HL-60/S4 treated with retinoic acid at 250 ng/mL for 4 days and 3 days (cell line): ENCODE results near the gene CD8A.

Source experiments
- in situ Hi-C: fragments of 300-500 bp; cut with MboI; formaldehyde crosslinking; loops from 2 replicates; pipeline ENCODE4 v1.7.0; 2022; ENCODE audit warnings: low sequenced_read_pairs

Gene CD8A

DNA sequence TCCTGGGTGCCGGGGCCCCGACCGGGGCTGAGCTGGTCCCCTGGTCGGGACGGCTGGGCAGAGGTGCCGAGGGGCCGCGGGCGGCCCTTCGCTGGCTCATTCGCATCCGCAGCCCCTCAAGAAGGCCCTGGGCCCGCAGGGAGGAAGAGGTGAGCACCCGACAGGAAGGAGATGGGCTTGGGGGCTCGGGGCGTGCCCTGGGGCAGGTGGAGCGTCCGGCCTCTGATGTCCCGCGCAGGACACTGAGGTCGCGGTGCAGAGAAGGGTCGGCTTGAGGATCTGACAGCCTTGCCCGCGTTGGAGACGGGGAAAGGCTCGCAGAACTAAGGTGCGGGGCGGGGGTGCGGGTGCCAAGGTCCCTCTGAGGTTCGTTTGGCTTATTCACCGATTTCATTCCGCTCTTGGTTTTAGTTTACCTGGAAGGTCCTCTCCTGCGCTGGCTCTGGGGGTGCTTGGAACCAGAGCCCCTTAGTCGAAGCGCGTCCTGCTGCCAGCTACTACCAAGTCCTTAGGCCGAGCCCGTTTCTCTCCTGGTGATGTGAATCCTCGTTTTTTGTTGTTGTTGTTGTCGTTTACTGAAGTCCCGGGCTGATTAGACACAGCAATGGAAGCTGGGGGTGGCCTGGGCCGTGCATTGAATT, 18.9 kb upstream of the CD8A start:
- in situ Hi-C loops, result no loop called here

- in situ Hi-C loops, result no loop called here
These were observed 17.8 kb upstream of the CD8A start for GRCh38 chr2:86808315-86809161.

GRCh38 chr2:86807468-86808275, 17.0 kb upstream of the CD8A start:
- in situ Hi-C loops, result no loop called here

GRCh38 chr2:86807133-86807467, 16.4 kb upstream of the CD8A start:
- in situ Hi-C loops, result no loop called here

GRCh38 chr2:86806059-86806857, 15.5 kb upstream of the CD8A start:
- in situ Hi-C loops, result no loop called here

DNA sequence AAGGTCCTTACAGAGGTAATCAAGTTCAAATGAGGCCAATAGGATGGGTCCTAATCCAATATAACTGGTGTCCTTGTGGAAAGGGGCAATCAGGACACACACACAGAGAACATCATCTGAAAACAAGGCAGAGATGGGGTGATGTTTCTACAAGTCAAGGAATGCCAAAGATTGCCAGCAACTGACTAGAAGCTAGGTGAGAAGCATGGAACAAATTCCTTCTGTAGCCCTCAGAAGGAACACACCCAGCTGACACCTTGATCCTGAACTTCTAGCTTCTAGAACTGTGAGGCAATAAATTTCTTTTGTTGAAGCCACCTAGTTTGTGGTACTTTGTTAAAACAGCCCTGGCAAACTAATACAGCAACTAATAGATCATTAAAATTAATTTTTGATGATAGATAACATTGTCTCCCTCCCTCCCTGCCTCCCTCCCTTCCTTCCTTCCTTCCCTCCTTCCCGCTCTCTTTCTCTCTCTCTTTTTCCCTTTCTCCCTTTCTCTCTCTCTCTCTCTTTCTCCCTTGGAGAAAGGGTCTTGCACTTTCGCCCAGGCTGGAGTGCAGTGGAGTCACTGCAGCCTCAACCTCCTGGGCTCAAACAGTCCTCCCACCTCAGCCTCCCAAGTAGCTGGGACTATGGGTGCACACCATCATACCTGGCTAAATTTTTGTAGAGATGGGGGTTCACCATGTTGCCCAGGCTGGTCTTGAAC, 10.3 kb upstream of the CD8A start:
- in situ Hi-C loops, result no loop called here

DNA sequence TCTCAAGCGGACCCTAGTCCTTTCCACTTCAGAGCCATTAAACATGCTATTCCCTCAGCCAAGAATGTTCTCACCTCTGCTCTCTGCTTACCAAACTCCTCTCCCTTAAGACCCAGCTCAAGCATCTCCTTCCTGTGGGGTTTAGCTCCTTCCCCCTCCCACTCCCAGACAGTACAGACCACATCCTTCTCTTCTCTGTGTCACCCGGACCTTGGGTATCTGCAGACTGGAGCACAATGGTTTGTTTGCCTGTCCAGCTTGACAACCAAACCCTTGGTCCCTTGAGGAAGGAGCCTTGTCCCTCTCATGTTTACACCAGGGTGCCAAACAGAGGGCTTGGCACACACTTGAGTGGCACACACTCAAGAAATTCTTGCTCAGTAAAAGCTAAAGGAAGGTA, 4.1 kb upstream of the CD8A start:
- in situ Hi-C loops, result no loop called here

DNA sequence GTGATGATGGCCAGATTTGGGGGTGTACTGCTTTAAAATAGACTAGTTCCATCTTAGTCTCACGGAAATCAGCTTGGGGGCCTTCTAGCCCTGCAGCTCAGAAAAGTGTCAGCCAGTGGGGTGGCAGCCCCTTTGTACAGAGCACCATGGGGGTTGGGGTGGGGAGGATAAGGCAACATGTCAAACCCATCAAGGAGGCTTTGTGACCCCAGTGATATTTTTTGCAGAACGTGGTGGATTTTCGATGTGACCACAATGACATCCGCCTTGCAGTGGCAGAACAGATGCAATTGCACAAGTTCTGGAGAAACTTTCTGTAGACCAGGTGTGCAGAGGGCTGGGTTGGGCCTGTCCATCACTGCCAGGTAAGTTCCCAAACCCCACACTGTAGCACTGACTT, 3.0 kb upstream of the CD8A start:
- in situ Hi-C loops, result no loop called here

DNA sequence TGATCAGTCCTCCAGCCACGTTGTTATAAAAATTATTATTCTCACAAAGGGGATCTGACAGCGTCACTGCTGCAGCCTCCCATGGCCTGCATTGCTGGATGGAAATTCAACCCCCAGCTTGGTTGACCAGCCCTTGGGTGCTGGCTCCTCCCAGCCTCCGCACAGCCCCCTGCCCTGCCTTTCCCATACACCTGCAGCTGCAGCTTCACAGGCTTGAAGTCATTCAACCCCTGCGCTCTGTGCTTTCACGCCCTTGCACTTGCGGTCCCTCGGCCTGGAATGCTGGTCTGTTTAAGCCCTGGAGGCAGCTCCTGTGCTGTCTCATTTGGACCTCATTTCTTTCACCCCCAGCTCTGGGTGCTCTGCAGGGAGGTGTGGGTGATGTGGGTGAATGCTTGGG, 860 bp upstream of the CD8A start:
- in situ Hi-C loops, result no loop called here

DNA sequence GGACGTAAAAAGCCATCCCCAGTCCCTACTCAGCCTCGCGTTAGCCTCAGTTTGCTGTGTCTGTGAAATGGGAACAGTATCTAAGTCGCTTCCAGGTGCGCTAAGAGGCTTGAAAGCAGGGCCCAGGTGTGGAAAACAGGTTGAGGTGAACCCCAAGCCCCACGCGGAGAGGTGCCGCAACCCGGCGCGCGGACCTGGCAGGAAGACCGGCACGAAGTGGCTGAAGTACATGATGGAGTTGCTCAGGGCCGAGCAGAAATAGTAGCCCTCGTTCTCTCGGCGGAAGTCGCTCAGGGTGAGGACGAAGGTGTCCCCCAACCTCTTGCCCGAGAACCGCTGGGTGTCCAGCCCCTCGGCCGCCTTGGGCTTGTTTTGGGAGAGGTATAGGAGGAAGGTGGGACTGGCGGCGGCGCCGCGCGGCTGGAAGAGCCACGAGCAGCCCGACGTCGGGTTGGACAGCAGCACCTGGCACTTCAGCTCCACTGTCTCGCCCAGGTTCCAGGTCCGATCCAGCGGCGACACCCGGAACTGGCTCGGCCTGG, 508 bp downstream of the CD8A start:
- in situ Hi-C loops, result no loop called here

- in situ Hi-C loops, result no loop called here
These were observed 1.0 kb downstream of the CD8A start for GRCh38 chr2:86789687-86790133.

GRCh38 chr2:86788881-86789686, 1.6 kb downstream of the CD8A start:
- in situ Hi-C loops, result no loop called here

- in situ Hi-C loops, result no loop called here
These were observed 2.5 kb downstream of the CD8A start for GRCh38 chr2:86788165-86788564.

DNA sequence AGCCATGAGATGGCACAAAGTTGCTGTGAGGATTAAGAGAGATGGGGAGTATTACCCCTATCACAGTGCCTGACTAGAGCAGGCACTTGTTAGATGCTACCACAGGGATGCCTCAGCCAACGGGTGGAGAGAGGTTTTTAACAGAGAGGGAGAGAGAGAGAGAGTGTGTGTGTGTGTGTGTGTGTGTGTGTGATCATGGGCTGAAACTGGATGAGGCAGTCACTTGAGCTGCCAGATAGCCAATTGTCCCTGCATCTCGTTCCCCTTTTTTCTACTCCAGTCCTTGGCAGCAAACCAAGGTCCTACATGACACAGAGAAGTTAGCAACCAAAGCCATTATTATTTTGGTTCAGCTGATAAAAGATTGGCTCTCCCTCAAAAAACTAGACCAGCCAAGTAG, 3.0 kb downstream of the CD8A start:
- in situ Hi-C loops, result no loop called here

DNA sequence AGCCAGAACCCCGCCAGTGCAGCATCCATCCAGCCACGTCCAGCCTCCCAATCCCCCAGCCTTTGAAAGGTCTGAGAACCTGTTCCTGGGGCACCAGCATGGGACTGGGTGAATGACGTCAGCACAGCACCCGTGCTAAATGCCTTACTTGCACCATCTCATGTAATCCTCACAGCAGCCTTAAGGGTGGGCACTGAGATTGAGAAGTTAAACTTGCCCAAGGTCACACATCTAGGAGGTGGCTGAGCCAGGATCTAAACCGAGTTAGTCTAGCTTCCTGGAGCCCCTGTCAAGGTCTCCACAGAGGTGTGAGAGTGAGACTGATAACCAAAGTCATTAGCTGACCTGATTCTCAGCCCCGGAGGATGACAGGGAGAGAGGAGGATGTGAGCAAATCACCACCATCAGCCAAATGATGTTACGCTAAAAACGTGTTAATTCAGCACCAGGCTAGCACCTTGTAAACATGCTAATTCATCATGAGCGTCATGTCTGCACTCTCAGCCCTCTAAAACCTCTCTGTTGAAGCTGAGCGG, 4.6 kb downstream of the CD8A start:
- in situ Hi-C loops, result no loop called here

DNA sequence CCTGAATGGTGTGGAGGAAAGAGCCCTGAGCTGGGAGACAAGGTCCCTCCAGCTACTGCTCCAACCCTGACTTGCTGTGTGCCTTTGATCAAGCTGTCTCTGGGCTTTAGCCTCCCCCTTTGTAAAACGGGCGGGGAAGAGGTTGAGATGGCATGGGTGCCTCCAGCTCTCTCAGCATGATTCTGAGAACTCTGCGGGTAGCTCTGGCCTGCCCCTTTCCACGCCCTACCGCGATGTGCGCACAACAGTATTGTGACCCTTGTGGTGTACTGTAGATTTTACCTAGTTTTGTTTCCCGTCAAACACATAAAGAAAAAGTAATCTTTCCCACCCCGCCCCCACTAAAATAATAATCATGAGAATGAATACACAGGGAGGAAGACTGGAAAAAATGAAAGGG, 5.3 kb downstream of the CD8A start:
- in situ Hi-C loops, result no loop called here

GRCh38 chr2:86783615-86784339, 6.9 kb downstream of the CD8A start:
- in situ Hi-C loops, result no loop called here

- in situ Hi-C loops, result no loop called here
These were observed 8.0 kb downstream of the CD8A start for GRCh38 chr2:86782748-86783147.
